AML-193 (cell line): ENCODE data around the gene GPR39.

Experiments
- DNase-seq, 2 experiments: peaks; one replicate each; lab custom pipeline; 2025; lab: John Stamatoyannopoulos, UW

GPR39 gene

GRCh38 chr2:132414081-132414480 lies 2.5 kb upstream of the GPR39 start:
- no peak for DNase-seq

- no peak for DNase-seq
Observed at GRCh38 chr2:132415256-132415914, 1.2 kb upstream of the GPR39 start.

GRCh38 chr2:132415915-132416722 lies 486 bp upstream of the GPR39 start:
- DNase-seq: no peak

- DNase-seq: no peak
Observed at GRCh38 chr2:132417430-132418035, 928 bp downstream of the GPR39 start.

- DNase-seq: no peak
Observed at GRCh38 chr2:132419235-132419634, 2.6 kb downstream of the GPR39 start.

- DNase-seq: no peak
Observed at GRCh38 chr2:132419941-132420340, 3.3 kb downstream of the GPR39 start.

- no peak for DNase-seq
Observed at GRCh38 chr2:132420816-132421805, 4.5 kb downstream of the GPR39 start.

GRCh38 chr2:132422736-132423135 lies 6.1 kb downstream of the GPR39 start:
- no peak for DNase-seq

GRCh38 chr2:132424526-132425121 lies 8.0 kb downstream of the GPR39 start:
- DNase-seq: no peak

- no peak for DNase-seq
Observed at GRCh38 chr2:132426033-132426432, 9.4 kb downstream of the GPR39 start.

- no peak for DNase-seq
Observed at GRCh38 chr2:132426656-132427055, 10.1 kb downstream of the GPR39 start.

- no peak for DNase-seq
Observed at GRCh38 chr2:132429351-132429750, 12.7 kb downstream of the GPR39 start.

GRCh38 chr2:132429941-132430573 lies 13.5 kb downstream of the GPR39 start:
- DNase-seq: no peak

GRCh38 chr2:132430895-132431294 lies 14.3 kb downstream of the GPR39 start:
- no peak for DNase-seq

GRCh38 chr2:132437852-132438669 lies 21.5 kb downstream of the GPR39 start:
- no peak for DNase-seq

- DNase-seq: no peak
Observed at GRCh38 chr2:132438691-132439090, 22.1 kb downstream of the GPR39 start.

GRCh38 chr2:132439703-132440398 lies 23.2 kb downstream of the GPR39 start:
- DNase-seq: no peak

GRCh38 chr2:132441051-132441450 lies 24.4 kb downstream of the GPR39 start:
- no peak for DNase-seq

- DNase-seq: no peak
Observed at GRCh38 chr2:132442278-132442677, 25.7 kb downstream of the GPR39 start.
